HUES48 (cell line): ENCODE measurements around the gene NUBPL.

Source experiments
- H3K27ac ChIP-seq: one replicate; pipeline ENCODE4 v1.7.0; 2013; ENCODE audit warnings: low read depth, low read length, inconsistent platforms
- H3K27me3 ChIP-seq: 2 replicates; pipeline ENCODE4 v1.6.1; 2013; ENCODE audit warnings: mild to moderate bottlenecking, low read length; ENCODE audit not compliant: control insufficient read depth, insufficient read depth
- H3K36me3 ChIP-seq: 2 replicates; pipeline ENCODE4 v1.6.1; 2013; ENCODE audit warnings: low read length; ENCODE audit not compliant: control insufficient read depth, insufficient read depth
- H3K4me1 ChIP-seq: 2 replicates; pipeline ENCODE4 v1.6.1; 2013; ENCODE audit warnings: mild to moderate bottlenecking, low read length; ENCODE audit not compliant: control insufficient read depth, insufficient read depth
- H3K4me3 ChIP-seq: 2 replicates; pipeline ENCODE4 v1.5.1; 2013; ENCODE audit warnings: mild to moderate bottlenecking, low read depth, low read length
- H3K9ac ChIP-seq: 2 replicates; pipeline ENCODE4 v1.6.1; 2013; ENCODE audit warnings: mild to moderate bottlenecking, low read depth, low read length, moderate library complexity
- H3K9me3 ChIP-seq: 2 replicates; pipeline ENCODE4 v1.6.1; 2013; ENCODE audit warnings: low read length; ENCODE audit not compliant: control insufficient read depth, insufficient read depth

The NUBPL gene

DNA sequence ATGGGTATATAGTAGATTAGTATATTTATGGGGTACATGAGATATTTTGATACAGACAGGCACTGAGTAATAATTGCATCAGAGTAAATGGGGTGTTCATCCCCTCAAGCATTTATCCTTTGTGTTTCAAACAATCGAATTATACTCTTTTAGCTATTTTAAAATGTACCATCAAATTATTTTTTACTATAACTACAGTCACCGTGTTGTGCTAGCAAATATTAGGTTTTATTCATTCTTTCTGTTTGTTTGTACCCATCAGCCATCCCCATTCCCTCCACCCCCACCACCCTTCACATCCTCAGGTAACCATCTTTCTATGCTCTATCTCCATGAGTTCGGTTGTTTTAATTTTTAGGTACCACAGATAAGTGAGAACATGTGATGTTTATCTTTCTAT, 115.8 kb downstream of the NUBPL start:
- Histone ChIP-seq H3K4me1 (no peaks in the 10 kb centered on the region), H3K4me3 (no peak overlapping the region), H3K9ac (no peak overlapping the region), H3K27me3 (no peaks in the 10 kb centered on the region), H3K27ac (no peak overlapping the region), H3K36me3 (no peaks in the 10 kb centered on the region), H3K9me3 (no peaks in the 10 kb centered on the region)

DNA sequence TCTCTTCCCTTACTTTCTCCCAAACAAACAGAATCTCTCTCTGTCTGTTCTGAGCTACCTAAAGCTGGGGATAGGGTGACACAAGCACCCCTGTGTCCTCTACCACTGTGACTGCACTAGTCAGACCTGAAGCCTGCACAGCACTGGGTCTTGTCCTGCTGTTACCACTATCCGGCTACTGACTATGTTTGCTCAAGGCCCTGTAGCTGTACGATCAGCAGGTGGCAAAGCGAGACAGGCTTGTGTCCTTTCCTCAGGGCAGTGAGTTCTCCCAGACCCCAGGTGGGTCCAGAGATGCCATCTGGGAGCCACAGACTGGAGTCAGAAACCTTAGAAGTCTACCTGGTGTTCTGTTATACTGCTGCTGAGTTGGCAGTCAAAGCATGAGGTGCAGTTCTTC, 116.4 kb downstream of the NUBPL start:
- no peaks in the 10 kb centered on the region for H3K4me1 ChIP-seq

GRCh38 chr14:31678421-31679249, 117.4 kb downstream of the NUBPL start:
- Histone ChIP-seq H3K36me3 (no peaks in the 10 kb centered on the region), H3K27ac (no peak overlapping the region), H3K9ac (no peak overlapping the region), H3K27me3 (no peaks in the 10 kb centered on the region), H3K4me1 (no peaks in the 10 kb centered on the region), H3K4me3 (no peak overlapping the region), H3K9me3 (no peaks in the 10 kb centered on the region)

More for the DNA sequence above, 116.4 kb downstream of the NUBPL start:
- Histone ChIP-seq H3K9ac (no peak overlapping the region), H3K27me3 (no peaks in the 10 kb centered on the region), H3K4me3 (no peak overlapping the region), H3K27ac (no peak overlapping the region), H3K9me3 (no peaks in the 10 kb centered on the region), H3K36me3 (no peaks in the 10 kb centered on the region)

- H3K27me3 ChIP-seq: no peaks in the 10 kb centered on the region
- no peaks in the 10 kb centered on the region for H3K4me1 ChIP-seq
- H3K27ac ChIP-seq: no peak overlapping the region
- no peak overlapping the region for H3K4me3 ChIP-seq
- no peaks in the 10 kb centered on the region for H3K36me3 ChIP-seq
- H3K9me3 ChIP-seq: no peaks in the 10 kb centered on the region; the same call in 1 of the 2 replicates
- no peak overlapping the region for H3K9ac ChIP-seq
Observed at GRCh38 chr14:31682768-31683167, 121.6 kb downstream of the NUBPL start.

DNA sequence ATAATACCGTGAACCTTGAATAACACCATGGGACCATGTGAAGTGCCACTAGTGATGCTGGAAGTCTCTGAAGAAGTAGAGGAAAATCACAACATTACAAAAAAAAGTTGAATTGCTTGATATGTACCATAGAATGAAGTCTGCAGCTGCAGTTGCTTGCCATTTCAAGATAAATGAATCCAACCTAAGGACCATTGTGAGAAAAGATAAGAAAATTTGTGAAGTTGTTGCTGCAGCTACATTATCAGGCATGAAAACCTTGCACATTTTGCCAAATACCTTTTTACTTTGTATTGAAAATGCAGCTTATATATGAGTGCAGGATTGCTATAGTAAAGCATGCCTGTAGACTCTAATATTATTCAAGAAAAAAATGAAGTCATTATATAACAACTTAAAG, 126.5 kb downstream of the NUBPL start:
- Histone ChIP-seq H3K9me3 (no peaks in the 10 kb centered on the region; the same call in none of the 2 replicates), H3K4me1 (no peaks in the 10 kb centered on the region), H3K36me3 (no peaks in the 10 kb centered on the region), H3K4me3 (no peak overlapping the region), H3K27ac (no peak overlapping the region), H3K27me3 (no peaks in the 10 kb centered on the region), H3K9ac (no peak overlapping the region)

DNA sequence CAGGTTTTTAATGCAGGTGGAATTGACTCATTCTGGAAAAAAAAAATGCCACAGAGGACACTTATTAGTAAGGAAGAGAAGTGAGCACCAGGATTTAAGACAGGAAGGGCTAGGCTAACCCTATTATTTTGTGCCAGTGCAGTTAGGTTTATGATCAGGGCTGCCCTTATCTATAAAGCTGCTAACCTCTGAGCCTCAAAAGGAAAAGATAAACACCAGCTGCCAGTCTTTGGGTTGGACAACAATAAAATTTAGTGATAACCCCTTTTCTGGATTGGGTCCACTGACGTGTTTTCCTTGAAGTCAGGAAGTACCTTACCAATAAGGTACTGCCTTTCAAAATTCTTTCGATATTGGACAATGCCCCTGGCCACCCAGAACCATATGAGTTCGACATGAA, 128.9 kb downstream of the NUBPL start:
- H3K36me3 ChIP-seq: no peaks in the 10 kb centered on the region
- H3K9ac ChIP-seq: no peak overlapping the region
- no peak overlapping the region for H3K27ac ChIP-seq
- H3K27me3 ChIP-seq: no peaks in the 10 kb centered on the region
- no peaks in the 10 kb centered on the region; the same call in 1 of the 2 replicates for H3K9me3 ChIP-seq
- H3K4me3 ChIP-seq: no peak overlapping the region
- H3K4me1 ChIP-seq: no peaks in the 10 kb centered on the region

DNA sequence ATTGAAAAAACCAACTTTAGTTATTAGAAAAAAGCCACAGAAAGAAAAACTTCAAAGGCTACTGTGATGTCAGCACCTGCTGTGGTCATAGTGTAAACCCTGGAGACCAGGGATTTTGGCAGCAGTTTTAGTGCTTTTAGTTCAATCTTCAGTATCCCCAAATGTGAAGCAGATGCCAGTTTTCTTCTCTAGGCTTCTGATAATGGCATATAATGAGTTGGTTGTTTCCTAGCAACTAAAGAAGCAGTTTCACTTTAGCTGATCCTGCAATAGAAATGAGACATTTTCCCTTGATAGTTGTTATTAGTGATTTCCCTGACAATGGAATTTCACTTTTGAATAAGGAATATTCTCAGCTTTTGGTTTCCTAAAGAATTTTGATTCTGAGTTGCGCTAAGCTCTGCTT, 131.2 kb downstream of the NUBPL start:
- Histone ChIP-seq H3K4me1 (no peaks in the 10 kb centered on the region), H3K27ac (no peak overlapping the region), H3K9ac (no peak overlapping the region), H3K27me3 (no peaks in the 10 kb centered on the region), H3K4me3 (no peak overlapping the region), H3K36me3 (no peaks in the 10 kb centered on the region), H3K9me3 (no peaks in the 10 kb centered on the region; the same call in 1 of the 2 replicates)

- no peaks in the 10 kb centered on the region for H3K4me1 ChIP-seq
Observed at GRCh38 chr14:31696378-31696777, 135.2 kb downstream of the NUBPL start.

GRCh38 chr14:31699809-31700208, 138.6 kb downstream of the NUBPL start:
- no peak overlapping the region for H3K27ac ChIP-seq
- H3K36me3 ChIP-seq: no peaks in the 10 kb centered on the region
- H3K9me3 ChIP-seq: peaks cover 39% of the 10 kb centered on the region

More at GRCh38 chr14:31696378-31696777, 135.2 kb downstream of the NUBPL start:
- H3K36me3 ChIP-seq: no peaks in the 10 kb centered on the region
- H3K27ac ChIP-seq: no peak overlapping the region
- no peaks in the 10 kb centered on the region for H3K27me3 ChIP-seq
- H3K4me3 ChIP-seq: no peak overlapping the region
- peaks cover 12% of the 10 kb centered on the region for H3K9me3 ChIP-seq
- no peak overlapping the region for H3K9ac ChIP-seq

DNA sequence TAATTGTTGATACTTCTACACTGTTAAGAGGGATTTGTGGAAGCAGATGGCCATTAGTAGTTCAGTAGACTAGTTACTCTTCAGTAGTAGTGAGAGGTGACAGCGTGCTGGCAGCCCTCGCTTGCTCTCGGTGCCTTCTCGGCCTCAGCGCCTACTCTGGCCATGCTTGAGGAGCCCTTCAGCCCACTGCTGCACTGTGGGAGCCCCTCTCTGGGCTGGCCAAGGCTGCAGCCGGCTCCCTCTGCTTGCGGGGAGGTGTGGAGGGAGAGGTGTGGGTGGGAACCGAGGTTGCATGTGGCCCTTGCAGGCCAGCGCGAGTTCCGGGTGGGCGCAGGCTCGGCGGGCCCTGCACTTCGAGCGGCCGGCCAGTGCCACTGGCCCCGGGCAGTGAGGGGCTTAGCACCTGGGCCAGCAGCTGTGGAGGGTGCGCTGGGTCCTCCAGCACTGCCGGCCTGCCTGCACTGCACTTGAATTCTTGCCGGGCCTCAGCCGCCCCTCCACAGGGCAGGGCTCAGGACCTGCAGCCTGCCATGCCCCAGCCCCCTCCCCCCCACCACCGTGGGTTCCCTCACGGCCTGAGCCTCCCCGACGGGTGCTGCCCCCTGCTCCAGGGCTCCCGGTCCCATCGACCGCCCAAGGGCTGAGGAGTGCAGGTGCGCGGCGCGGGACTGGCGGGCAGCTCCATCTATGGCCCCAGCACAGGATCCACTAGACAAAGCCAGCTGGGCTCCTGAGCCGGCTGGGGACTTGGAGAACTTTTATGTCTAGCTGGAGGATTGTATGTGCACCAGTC, 139.3 kb downstream of the NUBPL start:
- no peak overlapping the region for H3K27ac ChIP-seq
- peaks cover 39% of the 10 kb centered on the region for H3K9me3 ChIP-seq
- H3K36me3 ChIP-seq: no peaks in the 10 kb centered on the region
- no peak overlapping the region for H3K4me3 ChIP-seq
- no peaks in the 10 kb centered on the region for H3K27me3 ChIP-seq
- no peaks in the 10 kb centered on the region for H3K4me1 ChIP-seq
- no peak overlapping the region for H3K9ac ChIP-seq

More at GRCh38 chr14:31699809-31700208, 138.6 kb downstream of the NUBPL start:
- H3K27me3 ChIP-seq: no peaks in the 10 kb centered on the region
- no peak overlapping the region for H3K9ac ChIP-seq
- no peaks in the 10 kb centered on the region for H3K4me1 ChIP-seq
- no peak overlapping the region for H3K4me3 ChIP-seq

GRCh38 chr14:31702130-31702529, 140.9 kb downstream of the NUBPL start:
- no peak overlapping the region for H3K27ac ChIP-seq
- no peaks in the 10 kb centered on the region for H3K27me3 ChIP-seq
- no peak overlapping the region for H3K4me3 ChIP-seq
- H3K9me3 ChIP-seq: peaks cover 39% of the 10 kb centered on the region
- H3K36me3 ChIP-seq: no peaks in the 10 kb centered on the region
- H3K9ac ChIP-seq: no peak overlapping the region
- no peaks in the 10 kb centered on the region for H3K4me1 ChIP-seq
